ENCODE results near the gene PEX14.

The PEX14 gene

GRCh38 chr1:10431070-10431730, 43.5 kb upstream of the PEX14 start:
- peaks cover 28% of the 10 kb centered on the region for H3K4me1 Mint-ChIP-seq
- H3K36me3 Mint-ChIP-seq (ENCODE audit: low read depth) = no peaks in the 10 kb centered on the region
- peak overlapping the region; percentile 89 to 95 (median 92) for H3K4me3 Mint-ChIP-seq
- TF ChIP-seq, protein P1, sequence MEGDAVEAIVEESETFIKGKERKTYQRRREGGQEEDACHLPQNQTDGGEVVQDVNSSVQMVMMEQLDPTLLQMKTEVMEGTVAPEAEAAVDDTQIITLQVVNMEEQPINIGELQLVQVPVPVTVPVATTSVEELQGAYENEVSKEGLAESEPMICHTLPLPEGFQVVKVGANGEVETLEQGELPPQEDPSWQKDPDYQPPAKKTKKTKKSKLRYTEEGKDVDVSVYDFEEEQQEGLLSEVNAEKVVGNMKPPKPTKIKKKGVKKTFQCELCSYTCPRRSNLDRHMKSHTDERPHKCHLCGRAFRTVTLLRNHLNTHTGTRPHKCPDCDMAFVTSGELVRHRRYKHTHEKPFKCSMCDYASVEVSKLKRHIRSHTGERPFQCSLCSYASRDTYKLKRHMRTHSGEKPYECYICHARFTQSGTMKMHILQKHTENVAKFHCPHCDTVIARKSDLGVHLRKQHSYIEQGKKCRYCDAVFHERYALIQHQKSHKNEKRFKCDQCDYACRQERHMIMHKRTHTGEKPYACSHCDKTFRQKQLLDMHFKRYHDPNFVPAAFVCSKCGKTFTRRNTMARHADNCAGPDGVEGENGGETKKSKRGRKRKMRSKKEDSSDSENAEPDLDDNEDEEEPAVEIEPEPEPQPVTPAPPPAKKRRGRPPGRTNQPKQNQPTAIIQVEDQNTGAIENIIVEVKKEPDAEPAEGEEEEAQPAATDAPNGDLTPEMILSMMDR (IDR thresholded peaks at IDR 0.05; ENCODE audit: unreplicated experiment in 3 of 3) = no peak
- H3K27ac Mint-ChIP-seq = peak overlapping the region; percentile 85 to 92 (median 91)
- H3K9me3 Mint-ChIP-seq = no peaks in the 10 kb centered on the region
- no peaks in the 10 kb centered on the region for H3K27me3 Mint-ChIP-seq (ENCODE audit: low read depth)

- peak overlapping the region; percentile 68 to 81 (median 74) for H3K4me3 Mint-ChIP-seq
- H3K4me1 Mint-ChIP-seq = peaks cover 28% of the 10 kb centered on the region
Measured at GRCh38 chr1:10432910-10433700, 41.6 kb upstream of the PEX14 start.

DNA sequence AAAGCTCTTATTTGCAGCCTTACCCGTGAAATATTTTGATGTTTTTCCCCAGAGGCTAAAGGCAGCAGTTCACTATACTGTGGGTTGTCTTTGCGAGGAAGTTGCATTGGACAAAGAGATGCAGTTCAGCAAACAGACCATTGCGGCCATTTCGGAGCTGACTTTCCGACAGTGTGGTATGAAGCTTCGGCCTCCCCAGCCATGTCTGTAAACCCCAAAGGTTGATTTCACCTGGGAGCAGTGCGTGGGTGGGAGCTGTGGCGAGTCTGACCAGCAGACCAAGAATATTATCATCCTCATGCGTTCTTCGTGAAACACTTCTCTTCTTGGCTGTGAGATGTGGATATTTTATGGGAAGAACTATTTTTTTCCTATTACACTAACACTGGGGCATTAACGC, 41.0 kb upstream of the PEX14 start:
- H3K27me3 Mint-ChIP-seq (ENCODE audit: low read depth) = no peaks in the 10 kb centered on the region
- H3K9me3 Mint-ChIP-seq = no peaks in the 10 kb centered on the region
- peak overlapping the region; percentile 68 to 81 (median 74) for H3K4me3 Mint-ChIP-seq
- H3K4me1 Mint-ChIP-seq = peaks cover 28% of the 10 kb centered on the region
- H3K27ac Mint-ChIP-seq = peak overlapping the region; percentile 47 to 95 (median 85)
- TF ChIP-seq, protein P1 (IDR thresholded peaks at IDR 0.05; ENCODE audit: unreplicated experiment in 3 of 3) = no peak
- no peaks in the 10 kb centered on the region for H3K36me3 Mint-ChIP-seq (ENCODE audit: low read depth)

More at GRCh38 chr1:10432910-10433700, 41.6 kb upstream of the PEX14 start:
- Mint-ChIP-seq H3K27me3 (ENCODE audit: low read depth) (no peaks in the 10 kb centered on the region), H3K36me3 (ENCODE audit: low read depth) (no peaks in the 10 kb centered on the region), H3K9me3 (no peaks in the 10 kb centered on the region), H3K27ac (peak overlapping the region; percentile 47 to 95 (median 85))
- TF ChIP-seq, protein P1 (IDR thresholded peaks at IDR 0.05; ENCODE audit: unreplicated experiment in 3 of 3) = no peak

DNA sequence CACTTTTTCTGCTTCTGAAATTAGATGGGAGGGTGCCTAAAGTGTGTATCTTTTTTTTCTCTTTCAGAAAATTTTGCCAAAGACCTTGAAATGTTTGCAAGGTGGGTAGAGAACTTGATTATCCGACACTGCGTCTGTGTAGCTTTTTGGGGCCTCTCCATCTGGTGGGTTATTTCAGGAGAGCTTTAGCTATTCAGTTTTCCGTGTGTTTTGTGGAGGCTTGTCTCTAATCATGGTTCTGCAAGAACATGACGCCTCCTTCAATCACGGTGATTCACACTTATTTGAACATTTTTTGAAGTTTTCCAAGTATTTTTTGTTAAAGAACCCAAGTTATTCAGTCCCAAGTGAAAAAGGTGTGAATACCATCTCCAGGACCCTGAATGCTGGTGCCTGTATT, 40.2 kb upstream of the PEX14 start:
- H3K4me3 Mint-ChIP-seq = no peak overlapping the region
- H3K9me3 Mint-ChIP-seq = no peaks in the 10 kb centered on the region
- H3K27me3 Mint-ChIP-seq (ENCODE audit: low read depth) = no peaks in the 10 kb centered on the region
- TF ChIP-seq, protein P1 (IDR thresholded peaks at IDR 0.05; ENCODE audit: unreplicated experiment in 3 of 3) = no peak
- H3K36me3 Mint-ChIP-seq (ENCODE audit: low read depth) = no peaks in the 10 kb centered on the region
- H3K4me1 Mint-ChIP-seq = peaks cover 28% of the 10 kb centered on the region
- H3K27ac Mint-ChIP-seq = peak overlapping the region in 1 of 3 experiments; percentile 95

- no peak overlapping the region for H3K4me3 Mint-ChIP-seq
- H3K4me1 Mint-ChIP-seq = peaks cover 16% of the 10 kb centered on the region
- H3K9me3 Mint-ChIP-seq = no peaks in the 10 kb centered on the region
- H3K27ac Mint-ChIP-seq = peak overlapping the region in 1 of 3 experiments; percentile 54
- H3K27me3 Mint-ChIP-seq (ENCODE audit: low read depth) = no peaks in the 10 kb centered on the region
- peaks cover 9% of the 10 kb centered on the region for H3K36me3 Mint-ChIP-seq (ENCODE audit: low read depth)
- TF ChIP-seq, protein P1 (IDR thresholded peaks at IDR 0.05; ENCODE audit: unreplicated experiment in 3 of 3) = no peak
Measured at GRCh38 chr1:10437052-10437451, 37.7 kb upstream of the PEX14 start.
